Breast epithelium (tissue), 4 donors: ENCODE results near the gene THOC6. TPM values are rescaled to one million over a fixed set of nuclear protein-coding genes. Genes with fewer than 3 reads are reported as not detected.

Experiments used
- DNase-seq, 2 donors: peaks; one replicate each; pipeline ENCODE4 v3.0.0-alpha.2; 2019; ENCODE audit warnings: low spot score in 2 of 2
- H3K27ac ChIP-seq, 2 donors: fragments of 200-600 bp; sonication (generic) in 1 of 2; one replicate each; pipeline ENCODE4 v1.5.1; 2016 to 2019; ENCODE audit warnings: mild to moderate bottlenecking in 1 of 2
- H3K27me3 ChIP-seq, 2 donors: fragments of 200-600 bp; sonication (generic) in 1 of 2; one replicate each; pipeline versions ENCODE4 v1.5.1 to v1.6.0; 2017 to 2019; ENCODE audit warnings: control low read depth in 1 of 2, mild to moderate bottlenecking in 1 of 2
- H3K36me3 ChIP-seq: fragments of 200-600 bp; one replicate; pipeline ENCODE4 v1.5.1; 2019
- H3K4me1 ChIP-seq, 2 donors: fragments of 200-600 bp; sonication (generic); one replicate each; pipeline ENCODE4 v1.5.1; 2016 to 2019; ENCODE audit warnings: control low read depth in 1 of 2
- H3K4me3 ChIP-seq, 3 donors: fragments of 200-600 bp; sonication (generic); 1 replicate in 2 of 3; 2 replicates in 1 of 3; pipeline ENCODE4 v1.5.1; 2016 to 2019; ENCODE audit warnings: mild to moderate bottlenecking in 3 of 3, moderate library complexity in 2 of 3
- H3K9me3 ChIP-seq, 2 donors: fragments of 200-600 bp; sonication (generic) in 1 of 2; one replicate each; pipeline ENCODE4 v1.5.1; 2016 to 2019; ENCODE audit warnings: control low read depth in 1 of 2
- POLR2A ChIP-seq: fragments of 450-650 bp; IDR thresholded peaks from one replicate; pipeline ENCODE4 v1.6.1; 2016; ENCODE audit warnings: antibody characterized with exemption, mild to moderate bottlenecking, moderate library complexity
- POLR2AphosphoS5 ChIP-seq, 3 donors: sonication (generic); formaldehyde crosslinking; IDR thresholded peaks; one replicate each; pipeline ENCODE4 v1.6.1; 2017; ENCODE audit warnings: antibody characterized with exemption in 3 of 3
- intact Hi-C: fragments of 100-400 bp; cut with DNase I; formaldehyde crosslinking; loops from one replicate; pipeline ENCODE4 v1.15.1; 2023; ENCODE audit warnings: low total_unique reads
- total RNA-seq, 3 donors: library from RNA; depleted of rRNA; stranded (reverse); fragments of >200 nt; gene quantifications; one replicate each; pipeline ENCODE4 v1.1.0, GENCODE V29; 2016
- TF ChIP-seq, protein P1 (sequence below), 3 donors: fragments of 450-650 bp; IDR thresholded peaks; one replicate each; pipeline ENCODE4 v1.5.1; 2016 to 2017; ENCODE audit warnings: antibody characterized with exemption in 3 of 3, mild to moderate bottlenecking in 3 of 3, moderate library complexity in 3 of 3

The THOC6 gene
- total RNA-seq, 3 donors from 2014 or later, result 15.5 to 26.1 (median 18.4) TPM

DNA sequence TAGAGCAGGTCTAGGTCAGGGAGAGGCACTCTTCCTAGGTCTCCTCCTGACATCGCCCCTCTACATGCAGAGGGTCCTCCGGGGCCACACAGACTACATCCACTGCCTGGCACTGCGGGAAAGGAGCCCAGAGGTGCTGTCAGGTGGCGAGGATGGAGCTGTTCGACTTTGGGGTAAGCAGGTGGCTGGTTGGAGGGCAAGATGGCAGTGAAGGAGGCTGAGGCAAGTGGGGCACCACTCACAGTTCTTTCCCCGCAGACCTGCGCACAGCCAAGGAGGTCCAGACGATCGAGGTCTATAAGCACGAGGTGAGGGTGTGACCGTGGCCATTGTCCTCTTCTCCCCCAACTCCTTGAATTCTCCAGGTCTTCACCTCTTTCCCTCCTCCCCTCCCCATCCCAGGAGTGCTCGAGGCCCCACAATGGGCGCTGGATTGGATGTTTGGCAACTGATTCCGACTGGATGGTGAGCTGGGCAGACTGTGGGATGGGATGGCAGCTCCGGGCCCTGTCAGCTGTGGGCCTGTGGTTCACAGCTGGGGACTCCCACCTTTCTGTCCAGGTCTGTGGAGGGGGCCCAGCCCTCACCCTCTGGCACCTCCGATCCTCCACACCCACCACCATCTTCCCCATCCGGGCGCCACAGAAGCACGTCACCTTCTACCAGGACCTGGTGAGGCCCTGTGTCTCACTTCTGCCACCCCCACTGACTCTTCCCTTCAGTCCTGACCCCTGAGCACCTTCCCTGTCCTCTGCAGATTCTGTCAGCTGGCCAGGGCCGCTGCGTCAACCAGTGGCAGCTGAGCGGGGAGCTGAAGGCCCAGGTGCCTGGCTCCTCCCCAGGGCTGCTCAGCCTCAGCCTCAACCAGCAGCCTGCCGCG lies 3.0 kb downstream of the THOC6 start:
- TF ChIP-seq, protein P1, sequence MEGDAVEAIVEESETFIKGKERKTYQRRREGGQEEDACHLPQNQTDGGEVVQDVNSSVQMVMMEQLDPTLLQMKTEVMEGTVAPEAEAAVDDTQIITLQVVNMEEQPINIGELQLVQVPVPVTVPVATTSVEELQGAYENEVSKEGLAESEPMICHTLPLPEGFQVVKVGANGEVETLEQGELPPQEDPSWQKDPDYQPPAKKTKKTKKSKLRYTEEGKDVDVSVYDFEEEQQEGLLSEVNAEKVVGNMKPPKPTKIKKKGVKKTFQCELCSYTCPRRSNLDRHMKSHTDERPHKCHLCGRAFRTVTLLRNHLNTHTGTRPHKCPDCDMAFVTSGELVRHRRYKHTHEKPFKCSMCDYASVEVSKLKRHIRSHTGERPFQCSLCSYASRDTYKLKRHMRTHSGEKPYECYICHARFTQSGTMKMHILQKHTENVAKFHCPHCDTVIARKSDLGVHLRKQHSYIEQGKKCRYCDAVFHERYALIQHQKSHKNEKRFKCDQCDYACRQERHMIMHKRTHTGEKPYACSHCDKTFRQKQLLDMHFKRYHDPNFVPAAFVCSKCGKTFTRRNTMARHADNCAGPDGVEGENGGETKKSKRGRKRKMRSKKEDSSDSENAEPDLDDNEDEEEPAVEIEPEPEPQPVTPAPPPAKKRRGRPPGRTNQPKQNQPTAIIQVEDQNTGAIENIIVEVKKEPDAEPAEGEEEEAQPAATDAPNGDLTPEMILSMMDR (IDR thresholded peaks at IDR 0.05), result no peak
- no peak for TF ChIP-seq POLR2AphosphoS5 (IDR thresholded peaks at IDR 0.05)
- no peaks in the 10 kb centered on the region for H3K36me3 ChIP-seq
- no peak overlapping the region for H3K27ac ChIP-seq
- H3K9me3 ChIP-seq, result no peaks in the 10 kb centered on the region
- H3K4me3 ChIP-seq, result no peak overlapping the region
- peaks cover 11 to 14% of the 10 kb centered on the region in 2 donors for H3K4me1 ChIP-seq
- intact Hi-C loops, result no loop called here
- no peaks in the 10 kb centered on the region for H3K27me3 ChIP-seq
- no peak for DNase-seq

DNA sequence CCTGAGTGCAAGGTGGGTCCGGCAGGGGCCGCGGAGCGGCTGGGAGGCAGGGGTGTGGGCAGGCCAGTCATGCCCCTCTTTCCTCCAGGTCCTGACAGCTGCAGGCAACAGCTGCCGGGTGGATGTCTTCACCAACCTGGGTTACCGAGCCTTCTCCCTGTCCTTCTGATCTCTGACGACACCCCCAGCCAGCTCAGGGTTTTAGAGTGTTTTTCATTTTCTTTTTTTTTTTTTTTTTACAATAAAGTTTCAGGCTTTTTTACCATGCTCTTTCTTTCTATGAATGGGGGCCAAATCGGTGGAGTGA lies 3.6 kb downstream of the THOC6 start:
- intact Hi-C loops, result no loop called here

DNA sequence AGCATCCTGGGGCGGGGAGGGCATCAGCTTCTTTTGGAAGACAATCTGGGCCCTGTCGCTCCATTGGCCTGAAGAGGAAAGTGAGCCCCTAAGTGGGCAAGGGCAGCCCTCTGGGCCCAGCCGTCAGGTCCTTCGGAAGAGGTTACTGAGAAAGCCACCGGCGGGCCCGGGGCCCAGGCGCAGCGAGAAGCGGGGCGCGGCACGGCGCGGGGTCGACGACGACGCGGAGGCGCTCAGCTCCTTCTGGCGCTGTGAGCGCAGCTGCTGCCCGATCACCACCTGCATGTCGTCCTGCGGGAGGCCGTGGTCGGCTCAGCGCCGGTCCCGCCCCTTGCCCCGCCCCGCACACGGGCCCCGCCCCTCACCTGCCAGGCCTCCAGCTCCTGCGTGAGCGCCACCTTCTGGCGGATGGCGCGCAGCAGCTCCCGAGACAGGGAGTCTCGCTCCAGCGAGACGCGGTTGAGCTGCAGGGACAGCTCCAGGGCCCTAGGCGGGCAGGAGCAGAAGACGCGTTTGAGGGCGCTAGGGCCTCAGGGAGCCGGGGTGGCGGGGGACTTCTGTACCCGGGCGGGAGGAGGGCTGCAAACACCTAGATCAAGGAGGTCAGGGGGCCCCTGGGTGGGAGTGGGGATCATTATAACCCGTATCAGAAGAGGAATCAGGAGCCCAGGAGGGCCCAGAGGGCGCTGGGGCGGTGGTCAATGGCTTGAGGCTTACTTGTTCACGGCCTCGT lies 4.3 kb downstream of the THOC6 start:
- DNase-seq, result peak; percentile 80 to 84
- Histone ChIP-seq H3K36me3 (no peaks in the 10 kb centered on the region), H3K27me3 (no peaks in the 10 kb centered on the region), H3K9me3 (no peaks in the 10 kb centered on the region), H3K4me3 (no peak overlapping the region), H3K4me1 (peaks cover 0 to 3% of the 10 kb centered on the region in 2 donors), H3K27ac (no peak overlapping the region)
- TF ChIP-seq POLR2A (no peak), POLR2AphosphoS5 (IDR thresholded peaks at IDR 0.05) (no peak)
- TF ChIP-seq, protein P1 (IDR thresholded peaks at IDR 0.05), result peak in 2 of 3 donors; percentile 42 to 68
- intact Hi-C loops, result no loop called here

More for the DNA sequence above, 3.6 kb downstream of the THOC6 start:
- Histone ChIP-seq H3K27ac (no peak overlapping the region), H3K4me1 (peaks cover 5 to 10% of the 10 kb centered on the region in 2 donors), H3K4me3 (no peak overlapping the region), H3K27me3 (no peaks in the 10 kb centered on the region), H3K9me3 (no peaks in the 10 kb centered on the region), H3K36me3 (no peaks in the 10 kb centered on the region)
- no peak for TF ChIP-seq POLR2A
- no peak for TF ChIP-seq POLR2AphosphoS5 (IDR thresholded peaks at IDR 0.05)
- TF ChIP-seq, protein P1 (IDR thresholded peaks at IDR 0.05), result no peak
- no peak for DNase-seq

DNA sequence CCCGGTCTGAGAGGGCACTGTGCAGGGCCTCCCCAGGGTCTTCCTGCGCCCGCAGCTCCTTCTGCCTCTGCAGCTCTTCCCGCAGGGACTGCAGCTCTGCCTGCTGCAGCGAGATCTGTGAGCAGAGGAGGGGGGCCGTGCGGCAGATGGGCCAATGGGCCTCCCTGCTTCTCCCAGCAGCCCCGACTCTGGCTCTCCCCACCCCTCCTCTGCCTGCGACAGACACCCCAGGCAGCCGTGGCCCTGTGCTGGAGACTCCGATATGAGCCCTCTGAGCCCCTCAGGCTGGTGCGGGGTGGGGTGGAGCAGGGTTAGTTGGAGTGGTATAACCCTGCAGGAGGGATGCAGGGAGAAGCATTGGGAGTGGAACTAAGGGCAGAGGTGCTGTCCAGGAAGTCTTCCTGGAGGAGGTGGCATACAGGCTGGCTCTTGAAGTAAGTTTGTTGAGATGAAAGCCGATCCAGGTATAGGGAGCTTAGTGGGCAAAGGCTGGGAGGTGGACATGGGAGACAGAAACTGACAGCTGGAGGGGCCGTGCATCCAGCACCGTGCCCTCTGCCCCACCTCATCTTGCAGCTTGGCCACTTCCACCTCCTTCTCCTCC lies 5.0 kb downstream of the THOC6 start:
- no peak overlapping the region for H3K27ac ChIP-seq
- no peaks in the 10 kb centered on the region for H3K9me3 ChIP-seq
- H3K4me1 ChIP-seq, result no peaks in the 10 kb centered on the region
- no peaks in the 10 kb centered on the region for H3K27me3 ChIP-seq
- no peak overlapping the region for H3K4me3 ChIP-seq
- intact Hi-C loops, result no loop called here
- TF ChIP-seq POLR2AphosphoS5 (IDR thresholded peaks at IDR 0.05) (no peak), POLR2A (no peak)
- TF ChIP-seq, protein P1 (IDR thresholded peaks at IDR 0.05), result no peak
- no peak for DNase-seq
- H3K36me3 ChIP-seq, result no peaks in the 10 kb centered on the region
